ENCODE results near the gene CFAP61.
"Not testable (repeated sequence)": the region's sequence is repeated elsewhere in the genome, so short reads cannot be mapped to it uniquely, and the experiment has no call there.

CFAP61 gene

GRCh38 chr20:20331817-20332216 is 279.5 kb downstream of the CFAP61 start:
- no peak for DNase-seq

DNA sequence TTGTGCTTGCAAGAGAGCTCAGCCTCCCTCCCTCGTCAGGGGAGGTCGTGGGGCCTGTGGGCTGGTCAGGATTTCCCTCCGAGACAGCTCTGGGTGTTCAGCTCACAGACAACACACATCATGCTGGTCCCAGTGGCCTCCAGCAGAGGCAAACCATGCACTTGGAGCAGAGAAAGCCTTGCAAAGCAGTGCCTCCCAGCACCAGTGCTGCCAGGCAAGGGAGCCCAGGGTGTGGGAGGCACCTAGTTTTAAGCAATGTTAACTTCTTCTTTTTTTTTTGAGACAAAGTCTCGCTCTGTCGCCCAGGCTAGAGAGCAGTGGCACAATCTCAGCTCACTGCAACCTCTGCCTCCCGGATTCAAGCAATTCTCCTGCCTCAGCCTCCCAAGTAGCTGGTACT is 281.5 kb downstream of the CFAP61 start:
- DNase-seq = no peak

GRCh38 chr20:20334489-20334888 is 282.2 kb downstream of the CFAP61 start:
- no peak for DNase-seq

GRCh38 chr20:20338133-20338730 is 285.9 kb downstream of the CFAP61 start:
- no peak for DNase-seq

DNA sequence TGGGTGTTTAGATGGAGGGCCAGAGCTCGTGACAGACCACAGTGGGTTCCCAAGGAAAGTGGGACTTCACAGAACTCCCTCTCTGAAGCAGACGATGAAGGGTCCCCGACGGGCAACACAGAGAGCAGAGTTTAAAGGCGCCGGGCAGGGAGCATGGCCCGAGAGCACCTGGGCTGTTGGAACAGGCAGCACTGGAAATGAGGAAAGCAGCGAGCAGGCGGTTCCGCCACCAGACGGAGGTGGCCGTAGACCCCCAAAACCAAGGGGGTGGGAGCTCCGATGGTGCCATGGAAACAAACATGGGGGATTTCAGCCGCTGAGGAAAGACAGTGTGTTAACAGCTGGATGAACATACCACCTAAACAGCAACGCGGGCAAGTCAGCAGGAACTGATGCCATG is 288.1 kb downstream of the CFAP61 start:
- no peak for DNase-seq

DNA sequence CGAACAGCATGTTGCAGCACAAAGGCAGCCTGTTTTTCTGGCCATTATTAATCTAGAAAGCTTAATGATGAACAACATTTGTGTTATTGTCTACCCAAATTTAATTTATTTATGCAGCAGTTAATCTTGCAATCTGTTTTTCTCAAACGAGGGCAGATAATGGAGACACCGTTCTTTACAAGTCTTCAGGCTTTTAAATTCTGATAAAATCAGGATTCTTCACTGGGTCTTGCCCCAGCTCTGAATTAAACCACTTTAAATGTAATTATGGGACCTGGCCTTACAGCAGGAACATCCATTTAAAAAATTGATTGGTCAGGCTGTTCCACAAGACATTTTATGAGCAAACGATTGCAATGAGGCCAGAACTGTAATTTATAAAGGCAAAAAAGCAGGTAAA is 289.0 kb downstream of the CFAP61 start:
- DNase-seq = no peak

- DNase-seq = no peak
Measured at GRCh38 chr20:20342066-20342465, 289.7 kb downstream of the CFAP61 start.

DNA sequence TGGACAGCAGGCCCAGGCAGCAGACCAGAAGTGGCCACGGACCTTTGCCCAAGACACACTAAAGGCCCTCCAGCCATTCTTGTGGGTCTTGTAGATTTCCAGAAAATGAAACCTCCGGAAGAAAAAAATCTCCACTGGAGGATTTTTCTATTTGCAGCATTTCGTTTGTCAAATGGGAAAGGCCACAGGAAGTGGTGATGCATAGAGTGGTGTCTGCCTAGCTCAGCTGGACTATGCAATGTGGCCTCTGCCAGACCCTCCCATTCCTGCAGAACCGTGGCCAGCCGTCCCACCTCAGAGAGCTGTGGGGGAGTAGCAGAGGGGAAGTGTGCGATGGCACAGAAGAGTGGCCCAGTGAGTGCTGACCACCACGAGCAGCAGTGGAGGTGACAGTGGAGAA is 291.6 kb downstream of the CFAP61 start:
- no peak for DNase-seq

- DNase-seq = no peak
Measured at GRCh38 chr20:20344476-20344875, 292.1 kb downstream of the CFAP61 start.

GRCh38 chr20:20353576-20353975 is 301.2 kb downstream of the CFAP61 start:
- no peak for DNase-seq

- DNase-seq = not testable (repeated sequence)
Measured at GRCh38 chr20:20355503-20355902, 303.2 kb downstream of the CFAP61 start.

DNA sequence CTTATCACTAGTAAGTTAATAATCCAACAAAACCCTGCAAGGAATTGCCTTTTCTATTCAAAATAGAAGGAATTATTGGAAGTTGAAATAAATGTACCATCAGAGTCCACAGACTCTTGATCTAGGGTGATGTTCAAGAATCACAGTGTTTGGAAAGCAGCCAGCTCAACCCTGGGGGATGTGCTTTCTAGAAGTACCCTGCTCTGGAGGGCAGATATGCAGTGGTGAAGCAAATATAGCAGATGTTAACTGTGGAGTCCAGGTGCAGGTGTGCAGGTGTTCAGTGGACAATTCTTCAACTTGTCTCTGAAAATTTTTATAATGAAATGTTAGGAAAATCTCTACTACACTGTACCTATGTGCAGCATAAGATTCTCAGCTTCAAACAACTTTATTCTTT is 306.5 kb downstream of the CFAP61 start:
- DNase-seq = no peak

GRCh38 chr20:20359628-20360027 is 307.3 kb downstream of the CFAP61 start:
- DNase-seq = no peak

DNA sequence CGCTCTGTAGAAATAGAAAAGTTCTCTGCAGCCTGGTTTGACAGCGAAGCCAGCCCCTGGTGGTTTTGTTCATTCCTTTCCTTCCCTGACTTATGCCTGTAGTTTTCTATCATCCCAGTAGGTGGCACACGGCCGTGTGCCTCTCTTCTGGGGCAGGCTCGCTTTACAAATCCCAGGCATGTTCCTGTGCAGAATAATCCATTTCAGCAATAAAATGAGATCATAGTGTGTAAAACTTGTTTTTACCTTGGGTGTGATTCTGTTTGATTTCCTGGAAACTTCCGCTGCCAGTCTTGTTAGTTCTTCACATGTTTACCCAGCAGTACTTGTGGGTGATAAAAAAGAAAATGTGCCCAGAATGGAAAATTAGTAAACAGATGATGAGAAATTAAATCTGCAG is 308.1 kb downstream of the CFAP61 start:
- DNase-seq = peak; percentile 19

GRCh38 chr20:20362774-20363433 is 310.6 kb downstream of the CFAP61 start:
- no peak for DNase-seq

DNA sequence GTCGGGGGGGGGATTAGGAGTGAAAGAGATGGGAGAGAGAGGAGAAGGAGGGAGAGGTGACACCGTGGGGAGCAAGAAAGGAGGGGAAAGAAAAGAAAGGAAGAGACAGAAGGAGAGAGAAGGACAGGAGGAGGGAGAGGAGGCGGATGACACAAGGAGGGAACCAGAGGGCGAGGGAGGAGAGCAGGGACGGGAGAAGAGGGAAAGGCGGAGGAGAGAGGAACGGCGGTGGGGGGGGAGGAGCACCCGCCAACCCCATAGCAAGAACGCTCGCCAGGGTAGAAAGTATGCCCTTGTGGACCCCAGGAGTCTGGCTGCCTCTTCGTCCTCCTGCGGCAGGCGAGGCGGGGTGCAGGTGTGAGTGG is 311.1 kb downstream of the CFAP61 start:
- no peak for DNase-seq

DNA sequence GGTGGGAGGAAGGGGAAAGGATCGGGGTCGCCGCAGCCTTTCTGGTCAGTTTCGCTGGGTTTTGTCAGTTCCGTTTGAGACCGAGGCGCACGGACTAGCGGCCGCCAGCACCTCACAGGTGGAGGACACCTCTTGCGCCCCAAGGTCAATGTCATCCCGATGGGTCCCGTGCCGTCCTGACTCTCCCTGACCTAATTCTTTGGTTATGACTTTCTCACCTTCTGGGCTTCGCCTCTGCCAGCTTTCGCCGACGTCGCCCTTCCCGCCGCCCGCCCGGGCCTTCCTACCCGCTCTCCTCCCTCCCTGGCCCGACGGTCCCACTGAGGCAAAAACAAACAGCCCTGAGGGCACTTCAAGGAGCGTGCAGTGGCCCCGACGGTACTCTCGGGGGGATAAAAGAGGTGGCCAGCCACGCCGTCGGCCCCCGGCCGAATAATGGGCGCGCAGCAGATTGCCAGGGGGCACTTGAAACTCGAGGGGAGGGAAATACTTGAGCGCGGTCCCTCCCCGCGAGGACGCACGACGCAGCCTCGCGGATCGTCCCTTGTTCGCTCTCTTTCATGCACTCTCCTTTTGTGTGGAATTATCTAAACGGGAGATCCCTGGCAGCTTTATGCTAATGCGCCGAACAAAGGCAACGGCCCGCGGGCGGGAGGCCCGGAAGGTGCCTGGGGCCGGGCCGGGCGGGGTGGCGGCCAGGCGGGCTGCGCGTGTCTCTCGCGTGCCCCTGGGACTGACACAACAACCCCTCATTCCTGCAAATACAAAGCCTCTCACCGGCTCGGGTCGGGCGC is 311.7 kb downstream of the CFAP61 start:
- no peak for DNase-seq

GRCh38 chr20:20364593-20365479 is 312.5 kb downstream of the CFAP61 start:
- no peak for DNase-seq

GRCh38 chr20:20365480-20366161 is 313.3 kb downstream of the CFAP61 start:
- DNase-seq = no peak

- no peak for DNase-seq
Measured at GRCh38 chr20:20366551-20366875, 314.2 kb downstream of the CFAP61 start.

- no peak for DNase-seq
Measured at GRCh38 chr20:20366876-20367574, 314.7 kb downstream of the CFAP61 start.

Data from CD4-positive, alpha-beta T cell treated with Interleukin-6 for 4 hours (primary cell).